ENCODE data around the gene TMEM254.

DNA sequence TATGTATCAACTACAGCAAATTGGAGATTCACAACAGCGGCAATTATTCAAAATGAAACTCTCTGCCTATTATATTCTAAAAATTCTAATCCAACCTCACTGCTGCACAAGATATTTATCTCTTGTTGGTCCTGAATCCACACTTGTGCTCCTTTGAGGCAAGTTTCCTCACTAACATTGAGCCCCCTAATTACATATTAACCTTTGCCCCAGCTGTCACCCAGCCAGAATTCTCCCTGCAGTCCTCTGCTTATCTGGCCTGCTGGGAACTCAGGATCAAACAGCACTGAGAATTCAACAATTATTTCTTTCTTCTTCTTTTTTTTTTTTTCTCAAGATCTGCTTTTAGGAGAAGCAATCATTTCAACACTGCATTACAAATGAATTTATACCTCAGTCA, 32.5 kb downstream of the TMEM254 start:
- TF ChIP-seq CTCF (IDR thresholded peaks at IDR 0.05; ENCODE audit: poor library complexity) (no peak), EZH2phosphoT487 (IDR thresholded peaks at IDR 0.05; ENCODE audit: low read depth, severe bottlenecking, unreplicated experiment) (no peak), EZH2 (IDR thresholded peaks at IDR 0.05; ENCODE audit: borderline replicate concordance) (no peak)

Measured in hepatocyte (in vitro differentiated cells).